ENCODE measurements around the gene PCDHA8. TPM values are rescaled to one million over a fixed set of nuclear protein-coding genes. Genes with fewer than 3 reads are reported as not detected.
"Not testable (repeated sequence)": the region's sequence is repeated elsewhere in the genome, so short reads cannot be mapped to it uniquely, and the experiment has no call there.

Gene PCDHA8
- total and polyA plus RNA-seq, 2 of the 13 experiments (the other 11 are each of a cell fraction or from before 2014, with no cell fraction given) = 0.03 to 0.11 TPM

- TF ChIP-seq KDM1A (CRISPR knock-in tag; IDR thresholded peaks at IDR 0.05) (no peak), ZNF644 (CRISPR knock-in tag; IDR thresholded peaks at IDR 0.05; ENCODE audit: low read depth) (no peak), TRIM24 (CRISPR knock-in tag; IDR thresholded peaks at IDR 0.05) (no peak), ZNF720 (CRISPR knock-in tag; IDR thresholded peaks at IDR 0.05) (no peak), SNRNP70 (IDR thresholded peaks at IDR 0.05; ENCODE audit: low read depth, low read length) (no peak), TCF12 (IDR thresholded peaks at IDR 0.05) (no peak), TCF12 (CRISPR knock-in tag; IDR thresholded peaks at IDR 0.05) (no peak), MAX (IDR thresholded peaks at IDR 0.05) (no peak), ZNF546 (CRISPR knock-in tag; conservative IDR thresholded peaks at IDR 0.05) (no peak), ZNF781 (CRISPR knock-in tag; IDR thresholded peaks at IDR 0.05; ENCODE audit: borderline replicate concordance, not compliant biosample characterization) (no peak), ZNF136 (CRISPR knock-in tag; IDR thresholded peaks at IDR 0.05; ENCODE audit: low read depth) (no peak)
Observed at GRCh38 chr5:140822281-140822629, 18.7 kb upstream of the PCDHA8 start (continued).

DNA sequence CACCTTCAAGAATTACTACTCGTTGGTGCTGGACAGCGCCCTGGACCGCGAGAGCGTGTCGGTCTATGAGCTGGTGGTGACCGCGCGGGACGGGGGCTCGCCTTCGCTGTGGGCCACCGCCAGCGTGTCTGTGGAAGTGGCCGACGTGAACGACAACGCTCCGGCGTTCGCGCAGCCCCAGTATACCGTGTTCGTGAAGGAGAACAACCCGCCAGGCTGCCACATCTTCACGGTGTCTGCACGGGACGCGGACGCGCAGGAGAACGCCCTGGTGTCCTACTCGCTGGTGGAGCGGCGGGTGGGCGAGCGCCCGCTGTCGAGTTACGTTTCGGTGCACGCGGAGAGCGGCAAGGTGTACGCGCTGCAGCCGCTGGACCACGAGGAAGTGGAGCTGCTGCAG lies 18.0 kb upstream of the PCDHA8 start:
- DNase-seq (ENCODE audit: low spot score); in situ Hi-C loops (cut with HindIII; ENCODE audit: extremely low pct_ligation_motif_present, low pct_unique_long_range_greater_than_20kb); H3K9ac ChIP-seq (ENCODE audit: insufficient read depth, low read depth, low read length); H4K20me1 ChIP-seq (ENCODE audit: insufficient read depth, low read length); CTCF ChIA-PET (ENCODE audit: low intra/inter-chr PET ratio, low total read pairs); H3K27me3 ChIP-seq (ENCODE audit: control insufficient read depth in 1 of 2, insufficient read depth in 2 of 2, low read length in 2 of 2); H3K36me3 ChIP-seq (replicated peaks in 1 of 2; ENCODE audit: control insufficient read depth in 1 of 2, insufficient read depth in 2 of 2, low read length in 2 of 2); FAIRE-seq; BruUV-seq (replicated peaks); H3K4me1 ChIP-seq (ENCODE audit: insufficient read depth, low read length); POLR2A ChIA-PET; H3K4me2 ChIP-seq (ENCODE audit: low read depth, low read length); H3K4me3 ChIP-seq (replicated peaks in 1 of 3; ENCODE audit: insufficient read depth in 1 of 3, low read depth in 2 of 3, low read length in 3 of 3); ATAC-seq; H3K27ac ChIP-seq (ENCODE audit: extremely low read length, insufficient read depth, low read length); intact Hi-C loops (cut with micrococcal nuclease; ENCODE audit: unreplicated experiment); H3K79me2 ChIP-seq (ENCODE audit: insufficient read depth, low read length); H3K9me3 ChIP-seq (ENCODE audit: low read length); H2AFZ ChIP-seq (ENCODE audit: low read length): not testable (repeated sequence)
- 90% methylated on average over 48 of the region's 48 CpGs for WGBS (ENCODE audit: low lambda C conversion rate)

All from HepG2 (cell line).